ENCODE data around the gene THOC2.
"Not testable (repeated sequence)": the region's sequence is repeated elsewhere in the genome, so short reads cannot be mapped to it uniquely, and the experiment has no call there.

Gene THOC2, protein sequence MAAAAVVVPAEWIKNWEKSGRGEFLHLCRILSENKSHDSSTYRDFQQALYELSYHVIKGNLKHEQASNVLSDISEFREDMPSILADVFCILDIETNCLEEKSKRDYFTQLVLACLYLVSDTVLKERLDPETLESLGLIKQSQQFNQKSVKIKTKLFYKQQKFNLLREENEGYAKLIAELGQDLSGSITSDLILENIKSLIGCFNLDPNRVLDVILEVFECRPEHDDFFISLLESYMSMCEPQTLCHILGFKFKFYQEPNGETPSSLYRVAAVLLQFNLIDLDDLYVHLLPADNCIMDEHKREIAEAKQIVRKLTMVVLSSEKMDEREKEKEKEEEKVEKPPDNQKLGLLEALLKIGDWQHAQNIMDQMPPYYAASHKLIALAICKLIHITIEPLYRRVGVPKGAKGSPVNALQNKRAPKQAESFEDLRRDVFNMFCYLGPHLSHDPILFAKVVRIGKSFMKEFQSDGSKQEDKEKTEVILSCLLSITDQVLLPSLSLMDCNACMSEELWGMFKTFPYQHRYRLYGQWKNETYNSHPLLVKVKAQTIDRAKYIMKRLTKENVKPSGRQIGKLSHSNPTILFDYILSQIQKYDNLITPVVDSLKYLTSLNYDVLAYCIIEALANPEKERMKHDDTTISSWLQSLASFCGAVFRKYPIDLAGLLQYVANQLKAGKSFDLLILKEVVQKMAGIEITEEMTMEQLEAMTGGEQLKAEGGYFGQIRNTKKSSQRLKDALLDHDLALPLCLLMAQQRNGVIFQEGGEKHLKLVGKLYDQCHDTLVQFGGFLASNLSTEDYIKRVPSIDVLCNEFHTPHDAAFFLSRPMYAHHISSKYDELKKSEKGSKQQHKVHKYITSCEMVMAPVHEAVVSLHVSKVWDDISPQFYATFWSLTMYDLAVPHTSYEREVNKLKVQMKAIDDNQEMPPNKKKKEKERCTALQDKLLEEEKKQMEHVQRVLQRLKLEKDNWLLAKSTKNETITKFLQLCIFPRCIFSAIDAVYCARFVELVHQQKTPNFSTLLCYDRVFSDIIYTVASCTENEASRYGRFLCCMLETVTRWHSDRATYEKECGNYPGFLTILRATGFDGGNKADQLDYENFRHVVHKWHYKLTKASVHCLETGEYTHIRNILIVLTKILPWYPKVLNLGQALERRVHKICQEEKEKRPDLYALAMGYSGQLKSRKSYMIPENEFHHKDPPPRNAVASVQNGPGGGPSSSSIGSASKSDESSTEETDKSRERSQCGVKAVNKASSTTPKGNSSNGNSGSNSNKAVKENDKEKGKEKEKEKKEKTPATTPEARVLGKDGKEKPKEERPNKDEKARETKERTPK (N-terminal part only)

GRCh38 chrX:123732670-123733363 is at the start of gene THOC2:
THOC2 (minus strand) TSS chrX:123733052; CDS start chrX:123733022, 30 bp downstream.
- Histone ChIP-seq H3K36me3 (ENCODE audit: control insufficient read depth, insufficient read depth, low read length) (no peaks in the 10 kb centered on the region), H3K27me3 (ENCODE audit: control insufficient read depth, insufficient read depth, low read length) (no peaks in the 10 kb centered on the region), H3K9ac (ENCODE audit: low read depth, low read length) (peak within 1 kb of the TSS; percentile 76), H3K4me1 (ENCODE audit: control insufficient read depth, insufficient read depth, low read length) (no peaks in the 10 kb centered on the region), H3K4me3 (ENCODE audit: low read depth, low read length) (peak within 1 kb of the TSS; percentile 85), H3K9me3 (ENCODE audit: control insufficient read depth, insufficient read depth, low read length) (no peaks in the 10 kb centered on the region)

- not testable (repeated sequence) for H3K4me3 ChIP-seq (ENCODE audit: low read depth, low read length); H3K27me3 ChIP-seq (ENCODE audit: control insufficient read depth, insufficient read depth, low read length); H3K9me3 ChIP-seq (ENCODE audit: control insufficient read depth, insufficient read depth, low read length); H3K4me1 ChIP-seq (ENCODE audit: control insufficient read depth, insufficient read depth, low read length); H3K9ac ChIP-seq (ENCODE audit: low read depth, low read length); H3K36me3 ChIP-seq (ENCODE audit: control insufficient read depth, insufficient read depth, low read length)
Observed at GRCh38 chrX:123781786-123782185, 48.9 kb upstream of the THOC2 start.

GRCh38 chrX:123779908-123780396 is 47.1 kb upstream of the THOC2 start:
- Histone ChIP-seq H3K4me3 (ENCODE audit: low read depth, low read length) (no peak overlapping the region), H3K4me1 (ENCODE audit: control insufficient read depth, insufficient read depth, low read length) (no peaks in the 10 kb centered on the region), H3K36me3 (ENCODE audit: control insufficient read depth, insufficient read depth, low read length) (no peaks in the 10 kb centered on the region), H3K9ac (ENCODE audit: low read depth, low read length) (no peak overlapping the region), H3K9me3 (ENCODE audit: control insufficient read depth, insufficient read depth, low read length) (no peaks in the 10 kb centered on the region), H3K27me3 (ENCODE audit: control insufficient read depth, insufficient read depth, low read length) (no peaks in the 10 kb centered on the region)

DNA sequence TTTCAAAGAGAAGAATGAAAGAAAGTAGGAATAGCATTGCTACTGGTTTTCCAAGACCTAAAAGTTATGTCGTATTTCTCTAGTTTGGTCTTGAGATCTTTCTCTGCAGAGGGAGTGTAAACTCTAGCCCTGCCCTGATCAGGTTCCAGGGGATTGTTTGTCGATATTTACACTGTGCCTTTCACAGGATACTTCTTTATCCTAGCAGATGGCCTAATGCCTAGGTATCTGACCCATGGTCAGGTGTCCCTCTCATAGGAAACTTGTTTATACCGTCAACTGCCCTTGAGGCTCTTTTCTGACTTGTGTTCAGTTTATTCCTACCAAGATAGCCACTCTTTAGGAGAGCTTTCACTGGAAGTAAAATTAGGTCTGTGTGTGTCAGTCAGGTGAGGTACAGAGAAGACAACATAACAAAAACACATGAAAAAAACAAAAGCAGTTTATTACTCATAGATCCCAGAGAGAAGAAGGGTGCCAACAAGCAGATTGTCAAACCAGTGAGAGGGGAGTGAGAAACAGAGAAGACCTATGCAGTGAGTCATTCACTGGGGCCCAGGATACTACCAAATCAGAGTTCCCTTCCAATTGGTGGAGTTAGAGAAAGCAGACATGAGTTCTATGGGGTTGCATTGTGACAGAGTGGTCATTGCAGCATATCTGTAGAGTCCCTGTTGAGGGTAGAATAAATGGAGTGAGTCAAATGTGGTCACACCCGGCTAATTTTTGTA is 40.6 kb upstream of the THOC2 start:
- no peak overlapping the region for H3K9ac ChIP-seq (ENCODE audit: low read depth, low read length)
- no peaks in the 10 kb centered on the region for H3K36me3 ChIP-seq (ENCODE audit: control insufficient read depth, insufficient read depth, low read length)
- no peaks in the 10 kb centered on the region for H3K27me3 ChIP-seq (ENCODE audit: control insufficient read depth, insufficient read depth, low read length)

DNA sequence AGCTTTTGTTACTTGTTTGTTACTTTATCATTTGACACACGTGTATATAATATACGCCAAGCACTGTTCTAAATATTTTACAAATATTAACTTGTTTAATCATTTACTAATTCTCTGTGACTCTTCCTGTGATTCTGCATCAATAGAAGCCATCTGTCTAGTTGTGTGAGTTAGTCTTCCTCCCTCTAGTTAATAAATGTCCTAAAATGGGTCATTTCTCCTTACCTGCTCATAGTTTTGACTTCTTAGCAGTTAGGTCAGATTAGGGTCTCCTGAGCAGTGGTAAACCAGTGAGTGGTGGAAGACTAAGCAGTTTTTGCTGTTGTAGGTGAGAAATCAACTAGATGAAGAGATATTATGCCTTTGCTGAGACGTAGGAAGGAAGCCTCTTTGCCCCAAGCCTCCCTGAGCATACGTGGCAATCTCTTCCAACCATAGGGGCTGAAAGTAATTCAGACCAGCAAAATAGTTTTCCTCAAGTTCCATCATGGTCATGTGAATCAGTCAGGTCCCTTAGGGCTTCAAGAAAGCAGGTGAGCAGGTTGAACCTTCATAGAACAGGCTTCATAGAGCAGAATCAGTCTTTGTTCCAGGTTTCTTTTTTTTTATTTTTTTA is 38.7 kb upstream of the THOC2 start:
- no peak overlapping the region for H3K9ac ChIP-seq (ENCODE audit: low read depth, low read length)
- H3K9me3 ChIP-seq (ENCODE audit: control insufficient read depth, insufficient read depth, low read length) = no peaks in the 10 kb centered on the region
- no peaks in the 10 kb centered on the region for H3K36me3 ChIP-seq (ENCODE audit: control insufficient read depth, insufficient read depth, low read length)
- H3K4me1 ChIP-seq (ENCODE audit: control insufficient read depth, insufficient read depth, low read length) = no peaks in the 10 kb centered on the region
- H3K27me3 ChIP-seq (ENCODE audit: control insufficient read depth, insufficient read depth, low read length) = no peaks in the 10 kb centered on the region
- no peak overlapping the region for H3K4me3 ChIP-seq (ENCODE audit: low read depth, low read length)

More for the DNA sequence above, 40.6 kb upstream of the THOC2 start:
- Histone ChIP-seq H3K4me3 (ENCODE audit: low read depth, low read length) (no peak overlapping the region), H3K4me1 (ENCODE audit: control insufficient read depth, insufficient read depth, low read length) (no peaks in the 10 kb centered on the region), H3K9me3 (ENCODE audit: control insufficient read depth, insufficient read depth, low read length) (no peaks in the 10 kb centered on the region)

DNA sequence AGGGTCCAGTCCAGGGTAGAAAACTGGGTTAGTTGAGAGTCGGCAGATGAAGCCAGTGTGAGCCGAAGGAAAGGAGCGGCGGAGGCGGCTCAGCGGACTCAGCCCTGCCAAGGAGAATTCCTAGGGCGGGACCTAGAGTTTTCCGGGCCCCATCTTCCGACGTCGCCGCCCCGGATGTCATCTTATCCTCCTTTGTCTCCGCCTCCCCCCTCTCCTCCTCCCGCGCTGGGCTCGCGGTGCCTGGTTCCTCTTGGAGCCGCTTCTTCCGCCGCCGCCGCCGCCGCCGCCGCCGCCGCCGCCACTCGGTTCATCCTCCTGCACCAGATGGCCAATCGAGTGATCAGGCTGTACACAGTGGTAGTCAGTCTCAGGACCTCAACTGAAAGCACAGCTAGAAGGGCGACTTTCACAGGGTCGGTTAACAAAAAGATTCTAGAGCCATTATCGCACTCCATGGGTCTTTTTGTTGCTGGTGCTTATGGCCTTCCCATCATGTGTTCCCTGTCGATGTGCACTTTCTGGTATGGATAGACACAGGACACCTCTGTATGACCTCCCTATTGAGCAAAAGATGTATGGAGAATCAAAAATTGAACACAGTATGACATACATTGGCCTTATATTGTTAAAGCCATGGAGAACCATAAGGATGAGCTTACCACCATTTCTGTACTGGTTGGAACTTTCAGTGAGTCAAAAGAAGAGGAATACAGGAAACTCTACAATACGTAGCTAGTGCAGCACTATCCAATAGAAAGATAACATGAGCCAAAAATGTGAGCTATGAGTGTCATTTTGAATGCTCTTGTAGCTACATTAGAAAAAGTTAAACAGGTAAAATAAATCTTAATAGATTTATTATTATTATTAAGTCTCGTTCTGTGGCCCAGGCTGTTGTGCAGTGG is 32.4 kb upstream of the THOC2 start:
- Histone ChIP-seq H3K4me3 (ENCODE audit: low read depth, low read length) (peak overlapping the region; percentile 78), H3K4me1 (ENCODE audit: control insufficient read depth, insufficient read depth, low read length) (no peaks in the 10 kb centered on the region), H3K27me3 (ENCODE audit: control insufficient read depth, insufficient read depth, low read length) (no peaks in the 10 kb centered on the region), H3K9me3 (ENCODE audit: control insufficient read depth, insufficient read depth, low read length) (no peaks in the 10 kb centered on the region), H3K9ac (ENCODE audit: low read depth, low read length) (peak overlapping the region; percentile 57), H3K36me3 (ENCODE audit: control insufficient read depth, insufficient read depth, low read length) (no peaks in the 10 kb centered on the region)

DNA sequence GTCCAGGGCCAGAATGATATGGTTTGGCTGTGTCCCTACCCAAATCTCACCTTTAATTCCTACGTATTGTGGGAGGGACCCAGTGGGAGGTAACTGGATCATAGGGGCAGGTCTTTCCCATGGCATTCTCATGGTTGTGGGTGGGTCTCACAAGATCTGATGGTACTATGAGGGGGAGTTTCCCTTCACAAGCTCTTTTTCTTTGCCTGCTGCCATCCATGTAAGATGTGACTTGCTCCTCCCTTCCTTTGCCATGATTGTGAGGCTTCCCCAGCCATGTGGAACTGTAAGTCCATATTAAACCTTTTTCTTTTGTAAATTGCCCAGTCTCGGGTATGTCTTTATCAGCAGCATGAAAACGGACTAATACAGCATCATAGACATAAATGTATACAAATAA is 27.0 kb upstream of the THOC2 start:
- H3K4me1 ChIP-seq (ENCODE audit: control insufficient read depth, insufficient read depth, low read length); H3K27me3 ChIP-seq (ENCODE audit: control insufficient read depth, insufficient read depth, low read length); H3K9ac ChIP-seq (ENCODE audit: low read depth, low read length); H3K4me3 ChIP-seq (ENCODE audit: low read depth, low read length); H3K9me3 ChIP-seq (ENCODE audit: control insufficient read depth, insufficient read depth, low read length); H3K36me3 ChIP-seq (ENCODE audit: control insufficient read depth, insufficient read depth, low read length): not testable (repeated sequence)

GRCh38 chrX:123757794-123758193 is 24.9 kb upstream of the THOC2 start:
- H3K27me3 ChIP-seq (ENCODE audit: control insufficient read depth, insufficient read depth, low read length); H3K9me3 ChIP-seq (ENCODE audit: control insufficient read depth, insufficient read depth, low read length); H3K4me1 ChIP-seq (ENCODE audit: control insufficient read depth, insufficient read depth, low read length); H3K9ac ChIP-seq (ENCODE audit: low read depth, low read length); H3K36me3 ChIP-seq (ENCODE audit: control insufficient read depth, insufficient read depth, low read length); H3K4me3 ChIP-seq (ENCODE audit: low read depth, low read length): not testable (repeated sequence)

DNA sequence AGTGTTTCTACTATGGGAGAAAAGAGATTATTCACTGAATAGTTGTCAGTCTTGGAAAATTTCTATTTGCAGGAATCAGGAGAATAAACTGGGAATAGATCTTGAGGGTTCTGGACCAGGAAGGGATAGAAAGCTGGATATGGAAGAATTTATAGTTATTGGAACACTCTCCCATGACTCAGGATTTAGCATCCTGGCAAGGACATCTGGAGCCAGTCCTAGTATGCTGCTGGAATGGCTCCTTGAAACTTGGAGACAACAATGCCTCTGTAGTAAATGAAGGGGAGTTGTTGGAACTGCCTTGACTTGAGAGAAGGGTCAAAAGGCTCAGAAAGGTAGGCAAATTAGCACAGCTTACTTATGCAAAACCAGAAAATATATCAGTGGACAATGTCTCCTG is 23.5 kb upstream of the THOC2 start:
- H3K27me3 ChIP-seq (ENCODE audit: control insufficient read depth, insufficient read depth, low read length) = no peaks in the 10 kb centered on the region
- H3K4me1 ChIP-seq (ENCODE audit: control insufficient read depth, insufficient read depth, low read length) = no peaks in the 10 kb centered on the region
- H3K36me3 ChIP-seq (ENCODE audit: control insufficient read depth, insufficient read depth, low read length) = no peaks in the 10 kb centered on the region
- peaks cover 4% of the 10 kb centered on the region for H3K9me3 ChIP-seq (ENCODE audit: control insufficient read depth, insufficient read depth, low read length)
- H3K4me3 ChIP-seq (ENCODE audit: low read depth, low read length) = no peak overlapping the region
- H3K9ac ChIP-seq (ENCODE audit: low read depth, low read length) = no peak overlapping the region

Measured in iPS-15b (cell line).